AG08396 (cell line): Measurements from ENCODE around the gene ANGPT4.
"Not testable (repeated sequence)": the region's sequence is repeated elsewhere in the genome, so short reads cannot be mapped to it uniquely, and the experiment has no call there.

Source experiments
- DNase-seq: peaks from one replicate; pipeline ENCODE4 v3.0.0; 2012; ENCODE audit warnings: low spot score, mixed read lengths

The ANGPT4 gene

DNA sequence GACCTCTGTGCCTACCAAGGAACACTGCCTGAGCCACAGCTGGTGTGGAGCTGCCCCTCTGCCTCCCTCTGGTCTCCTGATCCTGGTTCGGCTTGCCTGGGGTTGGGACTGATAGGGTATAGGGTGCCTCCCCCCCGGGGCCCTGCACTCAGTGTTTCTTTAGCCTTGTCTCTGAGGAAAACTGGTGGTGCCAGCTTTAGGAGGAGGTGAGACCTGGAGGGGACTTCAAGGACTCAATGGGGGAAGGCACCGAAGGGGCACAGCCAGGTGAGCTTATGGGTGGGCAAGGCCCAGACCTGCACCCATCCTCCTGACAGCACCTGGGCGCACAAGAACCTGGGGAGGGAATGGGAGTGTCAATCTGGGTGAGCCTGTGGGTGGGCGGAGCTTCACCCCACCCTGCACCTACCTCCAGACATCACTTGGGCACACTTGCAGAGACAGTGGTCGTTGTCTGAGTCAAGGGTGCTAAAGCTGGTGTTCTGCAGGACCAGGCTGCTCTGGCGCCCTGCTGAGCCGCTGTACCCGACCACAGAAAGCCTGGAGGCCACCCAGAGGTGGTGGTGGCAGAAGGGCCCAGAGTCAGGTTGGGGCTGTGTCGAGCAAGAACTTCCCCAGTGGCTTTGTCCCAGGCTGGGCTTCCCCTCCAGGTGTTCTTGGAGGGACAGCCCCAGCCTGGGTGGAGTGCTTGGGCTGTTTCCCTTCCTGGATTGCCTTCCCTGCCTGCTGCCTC lies 42.1 kb downstream of the ANGPT4 start:
- DNase-seq: no peak

DNA sequence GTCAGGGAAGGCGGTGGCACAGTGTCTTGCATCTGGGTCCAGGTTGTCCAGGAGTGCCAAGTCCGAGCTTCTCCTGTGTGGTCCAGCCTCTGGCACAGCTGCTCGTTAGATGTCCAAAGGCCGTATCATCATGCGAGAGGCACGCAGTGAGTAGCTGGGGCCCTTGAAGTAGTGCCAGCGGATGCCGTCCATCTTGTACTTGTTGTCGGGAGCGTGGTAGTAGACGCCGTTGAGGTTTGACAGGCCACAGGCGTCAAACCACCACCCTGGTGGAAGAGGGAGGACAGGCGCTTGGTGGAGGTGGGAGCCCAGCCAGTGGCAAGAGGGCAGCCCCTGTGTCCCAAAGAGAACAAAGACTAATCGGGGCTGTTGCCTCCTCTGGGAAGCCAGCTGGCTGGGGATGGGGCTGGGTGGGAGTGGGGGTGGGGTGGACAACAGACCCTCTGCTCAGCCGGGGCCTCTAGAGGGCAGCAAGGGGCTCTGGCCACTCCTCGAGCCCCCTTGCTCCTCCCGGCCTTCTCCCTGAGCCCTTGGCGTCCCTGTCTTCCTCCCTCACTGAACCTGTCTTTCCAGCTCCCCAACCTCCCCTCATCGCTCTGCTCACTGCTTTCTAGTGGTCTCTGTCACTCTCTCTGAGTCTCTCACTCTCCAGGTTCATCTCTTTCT lies 43.1 kb downstream of the ANGPT4 start:
- no peak for DNase-seq

DNA sequence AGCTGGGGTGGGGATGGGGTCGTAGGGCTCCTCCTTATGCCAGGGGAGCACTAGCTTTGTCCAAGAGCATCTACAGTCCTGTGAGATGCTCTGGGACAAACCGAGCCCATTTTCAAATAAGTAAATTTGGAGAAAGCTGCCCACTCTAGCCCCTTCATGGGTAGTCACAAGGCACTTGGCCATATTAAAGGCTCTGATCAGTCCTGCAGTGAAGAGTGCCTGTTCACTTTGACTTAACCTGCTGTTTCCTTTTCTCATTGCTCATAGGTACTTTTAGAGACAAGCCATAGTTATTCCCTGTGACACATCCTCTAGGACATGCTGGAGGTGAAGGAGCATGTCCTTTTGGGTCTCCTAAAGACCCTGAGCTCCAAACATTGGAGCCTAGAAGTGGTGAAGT lies 44.2 kb downstream of the ANGPT4 start:
- DNase-seq: no peak

DNA sequence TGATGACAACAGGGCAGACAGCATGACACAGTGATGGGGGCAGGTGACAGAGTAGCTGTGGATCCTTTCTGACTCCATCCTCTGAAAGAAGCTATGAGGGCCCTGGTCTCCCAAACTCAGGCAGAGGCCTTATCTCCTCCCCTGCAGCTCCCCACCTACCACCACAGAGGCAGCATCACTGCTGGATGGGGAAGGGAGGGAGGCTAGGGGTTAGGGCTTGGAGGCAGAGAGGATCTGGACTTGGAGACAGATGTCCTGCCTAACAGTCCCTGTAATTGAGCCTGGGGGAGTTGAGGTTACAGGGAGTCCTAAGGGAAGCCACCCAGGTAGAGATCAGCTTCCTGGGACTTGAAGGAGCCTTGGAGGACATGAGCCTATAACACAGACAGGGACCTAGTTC lies 44.7 kb downstream of the ANGPT4 start:
- no peak for DNase-seq

DNA sequence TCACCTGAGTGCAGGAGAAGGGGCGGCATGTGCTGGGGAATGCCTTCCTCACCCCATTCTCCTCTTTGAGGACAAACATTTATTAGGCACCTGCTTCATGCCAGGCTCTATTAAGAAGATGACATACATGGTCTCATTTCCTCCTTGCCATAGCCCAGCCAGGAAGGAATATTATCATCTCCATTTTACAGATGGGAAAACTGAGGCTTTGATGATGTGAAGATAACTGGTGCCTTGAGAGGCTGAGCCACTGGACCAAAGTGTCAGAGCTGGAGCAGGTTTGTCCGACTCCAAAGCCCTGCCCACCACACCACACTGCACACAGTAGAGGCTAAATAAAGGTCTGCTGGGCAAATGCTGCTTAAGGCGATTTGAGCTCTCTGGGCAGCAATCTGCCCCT lies 45.4 kb downstream of the ANGPT4 start:
- DNase-seq: no peak

DNA sequence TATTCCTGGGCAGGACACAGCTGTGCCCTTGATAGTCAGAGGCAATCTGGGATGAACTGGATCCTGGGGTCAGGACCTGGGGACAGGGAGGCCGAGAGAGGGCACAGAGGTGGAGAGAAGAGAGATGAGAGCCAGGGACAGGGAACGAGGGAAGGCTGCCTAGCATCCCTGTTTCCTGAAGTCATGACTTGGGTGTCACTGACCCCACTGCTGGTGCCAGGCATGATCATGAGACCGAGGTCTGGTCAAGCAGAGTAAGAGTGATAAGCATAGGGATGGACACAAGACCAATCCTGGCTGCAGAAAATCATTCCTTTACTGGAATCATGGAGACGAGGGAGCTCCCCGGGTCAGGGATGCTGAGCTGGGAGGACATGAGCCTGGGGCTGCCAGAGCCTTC lies 46.5 kb downstream of the ANGPT4 start:
- DNase-seq: no peak

DNA sequence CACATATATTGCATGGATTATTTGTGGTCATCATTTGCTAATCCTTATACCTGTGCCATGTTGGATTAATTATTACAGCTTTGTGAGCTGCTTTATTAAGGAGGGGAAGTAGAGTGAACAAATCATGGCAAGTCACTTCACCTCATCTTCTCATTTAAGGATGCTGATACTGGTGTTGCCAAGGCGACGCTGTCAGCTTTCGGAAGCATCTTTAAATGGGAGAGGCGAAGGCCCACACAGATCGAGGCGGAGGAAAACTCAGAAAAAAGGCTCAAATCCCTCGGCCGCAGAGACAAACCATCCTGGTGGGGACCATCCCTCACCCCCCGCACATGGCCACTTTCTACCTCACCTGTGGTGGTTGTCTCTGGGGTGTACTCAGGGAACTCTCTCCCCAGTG lies 47.9 kb downstream of the ANGPT4 start:
- no peak for DNase-seq

DNA sequence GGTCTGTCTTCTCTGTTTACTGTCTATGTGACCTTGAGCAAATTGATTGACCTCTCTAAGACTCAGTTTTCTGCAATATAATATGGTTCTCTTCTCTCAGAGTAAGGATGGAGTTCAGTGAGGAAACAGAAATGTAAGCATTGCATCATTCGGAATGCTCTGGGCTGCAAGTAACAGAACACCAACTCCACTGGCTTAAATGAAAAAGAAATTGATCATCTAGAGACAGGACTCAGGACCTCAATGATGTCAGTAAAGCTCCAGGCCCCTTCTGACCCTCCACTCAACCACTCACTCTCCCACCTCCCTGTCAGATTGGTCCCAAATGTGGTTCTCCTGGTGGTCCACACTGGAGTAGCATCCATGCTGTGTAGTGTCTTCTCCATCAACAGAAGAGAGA lies 50.7 kb downstream of the ANGPT4 start:
- DNase-seq: no peak

DNA sequence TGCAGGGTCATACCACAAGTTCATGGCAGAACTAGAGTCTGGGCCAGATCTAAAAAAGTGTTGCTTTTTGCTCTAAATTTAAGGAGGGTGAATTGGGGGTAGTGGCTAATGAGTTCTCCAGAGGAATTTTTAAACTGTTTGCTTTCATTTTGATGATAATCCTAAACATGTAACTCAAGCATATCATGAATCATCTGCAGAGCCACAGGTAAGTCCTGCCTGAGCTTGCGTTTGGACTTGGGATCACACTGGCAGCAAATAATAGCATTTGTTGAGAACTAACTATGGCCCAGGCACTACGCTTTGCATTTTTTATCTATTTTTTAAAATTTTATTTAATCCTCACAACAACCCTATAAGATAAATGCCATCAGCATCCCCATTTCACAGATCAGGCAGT lies 55.2 kb downstream of the ANGPT4 start:
- no peak for DNase-seq

DNA sequence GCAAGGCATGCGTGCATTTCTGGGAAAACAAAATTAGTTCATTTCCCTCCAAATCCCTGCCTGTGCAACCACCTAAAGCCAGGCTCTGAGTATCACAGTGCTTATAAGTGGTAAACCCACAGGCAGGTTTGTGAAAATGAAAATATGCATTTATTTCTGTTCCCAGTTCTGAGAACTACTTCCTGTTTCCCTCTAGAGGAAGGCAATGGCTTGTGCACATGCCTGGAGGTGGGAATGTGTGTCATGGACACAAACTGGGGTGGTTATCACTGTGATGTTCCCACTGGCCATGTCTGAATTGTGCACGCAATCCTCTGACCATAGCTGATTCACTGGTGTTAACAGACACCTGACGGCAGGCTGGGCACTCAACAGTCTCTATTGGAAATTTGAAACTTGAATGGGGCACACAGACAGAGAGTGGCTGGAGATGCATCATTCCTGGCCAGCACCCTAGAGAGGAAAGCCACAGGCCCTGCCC lies 56.3 kb downstream of the ANGPT4 start:
- no peak for DNase-seq

DNA sequence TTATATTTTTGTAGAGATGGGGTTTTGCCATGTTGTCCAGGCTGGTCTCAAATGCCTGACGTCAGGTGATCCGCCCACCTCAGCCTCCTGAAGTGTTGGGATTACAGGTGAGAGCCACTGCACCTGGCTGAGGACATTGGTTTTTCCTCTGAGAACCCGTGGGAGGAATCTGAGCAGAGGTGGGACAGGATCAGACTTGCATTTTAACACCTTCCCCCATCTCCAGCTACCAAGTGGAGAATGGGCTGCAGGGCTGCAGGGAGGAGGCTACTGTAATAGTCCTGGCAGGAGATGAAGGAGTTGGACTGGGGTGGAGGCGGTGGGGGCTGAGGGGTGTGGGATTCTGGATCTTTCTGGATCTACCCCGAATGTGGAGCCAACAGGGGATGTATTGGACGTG lies 58.1 kb downstream of the ANGPT4 start:
- DNase-seq: no peak

DNA sequence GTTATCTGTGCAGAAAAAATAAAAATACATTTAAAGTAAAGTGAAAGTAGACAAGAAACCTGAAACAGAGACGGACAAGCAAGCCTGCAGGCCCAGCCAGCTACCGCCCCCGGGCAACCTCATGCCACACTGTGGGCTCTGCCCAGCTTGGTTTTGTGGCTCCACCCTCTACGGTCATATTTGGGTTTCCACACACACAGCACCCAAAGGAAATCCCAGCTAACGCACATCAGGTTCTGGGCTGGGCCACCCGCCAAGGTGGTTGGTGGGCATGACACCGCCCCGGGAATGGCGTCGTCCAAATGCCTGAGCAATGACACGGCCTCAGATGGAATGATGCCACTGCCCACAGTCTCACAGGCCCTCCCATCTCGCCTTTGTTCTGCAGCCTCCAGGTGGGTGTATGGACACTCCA lies 59.8 kb downstream of the ANGPT4 start:
- DNase-seq: peak; percentile 71

DNA sequence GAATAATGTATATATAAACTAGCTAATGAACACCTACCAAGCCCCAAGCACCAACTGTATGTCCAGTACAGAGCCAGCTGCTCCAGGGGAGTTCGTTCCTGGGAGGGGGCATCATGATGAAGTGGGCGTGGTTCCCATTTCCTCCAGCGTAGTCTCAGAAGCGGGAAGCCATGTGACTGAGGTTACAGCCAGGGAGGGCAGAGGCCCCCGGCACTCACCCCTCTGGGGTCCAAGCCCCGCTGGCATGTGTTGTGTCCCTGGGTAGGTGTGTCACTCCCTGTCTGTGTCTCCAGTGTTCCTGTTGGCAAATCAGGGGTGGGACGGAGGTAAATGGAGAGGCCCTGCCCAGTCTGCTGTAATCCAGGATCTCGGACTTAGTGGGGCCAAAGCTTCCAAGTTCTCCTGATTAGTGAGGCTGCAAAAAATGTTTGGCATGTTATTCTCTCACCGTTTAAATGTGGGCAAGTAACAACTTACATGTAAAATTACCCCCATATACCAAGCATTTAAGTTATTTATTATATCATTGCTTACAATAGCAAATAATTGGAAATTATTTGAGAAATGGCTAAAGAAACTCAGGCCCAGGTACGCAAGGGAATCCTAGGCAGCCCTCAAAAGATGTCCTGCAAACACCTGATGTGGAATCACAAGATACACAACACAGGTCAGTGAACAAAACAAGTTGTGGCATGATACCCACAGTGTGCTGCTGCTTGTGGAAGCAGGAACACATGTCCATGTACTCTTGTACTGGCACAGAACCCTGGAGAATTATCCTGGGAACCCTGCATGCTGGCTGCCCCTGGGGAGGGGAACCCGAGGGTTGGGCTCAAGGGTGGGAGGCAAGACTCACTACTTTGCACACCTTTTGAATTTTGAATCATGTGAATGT lies 60.4 kb downstream of the ANGPT4 start:
- DNase-seq: no peak

DNA sequence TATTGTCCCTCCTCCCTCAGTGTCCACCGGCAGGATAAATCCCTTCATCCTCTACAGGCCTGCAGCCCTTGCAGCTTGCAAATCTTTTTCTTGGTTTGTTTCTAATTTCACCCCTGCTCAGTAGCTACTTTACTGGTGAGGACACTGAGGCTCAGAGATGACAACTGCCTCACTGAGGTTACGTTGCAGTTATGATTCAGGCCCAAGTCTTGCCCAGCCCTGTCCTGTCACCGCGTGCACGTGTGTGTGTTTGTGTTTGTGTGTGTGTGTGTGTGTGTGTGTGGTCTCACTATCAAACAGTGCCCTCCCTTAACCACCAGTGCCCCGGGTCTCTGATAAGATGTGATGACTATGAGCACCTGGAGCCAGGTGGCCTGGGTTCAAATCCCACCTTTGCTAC lies 61.5 kb downstream of the ANGPT4 start:
- DNase-seq: no peak

DNA sequence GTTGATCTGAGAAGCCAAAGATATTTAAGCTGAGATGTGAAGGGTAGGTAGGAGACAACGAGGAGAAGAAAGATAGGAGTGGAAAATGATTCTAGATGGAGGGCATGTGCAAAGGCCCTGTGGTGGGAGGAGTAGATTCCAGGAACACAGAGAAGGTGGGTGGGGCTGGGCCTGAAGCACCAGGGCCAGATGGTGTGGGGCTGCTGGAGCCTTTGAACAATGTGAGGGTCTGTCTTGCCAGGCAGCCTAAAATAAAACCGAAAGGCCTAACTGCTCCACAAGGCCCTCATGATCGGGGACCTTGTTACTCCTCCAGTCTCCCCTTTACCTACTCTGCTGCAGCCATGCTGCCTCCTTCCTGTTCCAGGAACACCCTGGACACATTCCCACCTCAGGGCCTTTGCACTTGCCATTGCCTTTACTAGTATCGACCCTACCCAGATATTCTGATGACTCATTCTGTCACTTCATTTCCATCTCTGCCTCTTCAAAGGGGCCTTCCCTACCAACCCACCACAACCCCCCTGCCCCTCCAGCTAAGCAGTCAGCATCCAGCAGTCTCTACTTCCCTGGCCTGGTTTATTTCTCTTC lies 62.6 kb downstream of the ANGPT4 start:
- no peak for DNase-seq

DNA sequence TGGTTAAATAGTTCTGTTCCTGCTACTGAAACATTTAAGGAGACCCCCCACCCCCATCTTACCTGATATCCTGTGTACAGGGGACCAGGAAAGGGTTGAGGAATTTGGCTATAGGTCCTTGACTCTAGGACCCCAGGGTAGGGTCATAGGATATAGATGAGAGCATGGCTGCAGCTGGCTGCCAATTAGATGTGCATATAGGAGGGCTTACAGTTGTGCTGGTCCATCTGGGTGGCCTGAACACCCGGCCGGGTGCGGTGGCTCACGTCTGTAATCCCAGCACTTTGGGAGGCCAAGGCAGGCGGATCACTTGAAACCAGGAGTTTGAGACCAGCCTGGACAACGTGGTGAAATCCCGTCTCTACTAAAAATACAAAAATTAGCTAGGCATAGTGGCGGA lies 67.4 kb downstream of the ANGPT4 start:
- not testable (repeated sequence) for DNase-seq

DNA sequence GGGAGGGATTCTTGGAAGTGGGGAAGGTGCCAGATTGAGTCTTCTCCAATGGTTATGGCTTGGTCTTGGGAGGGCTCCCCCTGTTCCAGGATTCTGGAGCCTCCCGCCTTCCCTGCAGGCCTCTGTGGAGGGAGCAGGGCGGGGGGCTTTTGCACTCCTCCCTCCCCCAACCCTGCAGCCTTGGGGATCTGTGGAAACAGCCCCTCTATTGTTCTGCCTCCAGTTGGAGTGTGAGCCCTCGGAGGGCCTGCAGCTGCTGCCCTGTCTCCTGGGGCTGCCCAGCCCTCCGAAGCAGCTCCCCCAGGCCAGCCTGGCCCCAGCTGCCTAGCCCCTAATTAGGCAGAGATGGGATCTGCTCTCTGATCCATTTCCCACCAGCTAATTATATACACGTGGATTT lies 67.9 kb downstream of the ANGPT4 start:
- no peak for DNase-seq

DNA sequence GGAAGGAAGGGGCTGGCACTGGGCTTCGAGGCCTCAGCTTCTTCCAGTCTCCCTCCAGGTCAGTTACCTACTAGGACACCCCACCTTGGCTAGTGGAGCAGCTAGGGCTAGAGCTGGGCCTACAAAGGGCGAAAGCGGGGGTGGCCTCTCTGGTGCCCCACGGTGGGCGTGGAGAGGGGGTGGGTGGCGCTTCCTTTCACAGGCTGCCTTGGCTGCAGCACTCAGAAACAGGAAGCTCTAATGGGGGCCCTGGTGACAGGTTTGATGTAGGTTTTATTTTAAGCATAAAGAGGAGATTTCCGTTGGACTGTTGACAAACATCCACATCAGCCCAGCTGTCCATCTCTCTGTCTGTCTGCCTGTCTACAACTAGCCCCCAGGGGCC lies 69.2 kb downstream of the ANGPT4 start:
- DNase-seq: no peak

DNA sequence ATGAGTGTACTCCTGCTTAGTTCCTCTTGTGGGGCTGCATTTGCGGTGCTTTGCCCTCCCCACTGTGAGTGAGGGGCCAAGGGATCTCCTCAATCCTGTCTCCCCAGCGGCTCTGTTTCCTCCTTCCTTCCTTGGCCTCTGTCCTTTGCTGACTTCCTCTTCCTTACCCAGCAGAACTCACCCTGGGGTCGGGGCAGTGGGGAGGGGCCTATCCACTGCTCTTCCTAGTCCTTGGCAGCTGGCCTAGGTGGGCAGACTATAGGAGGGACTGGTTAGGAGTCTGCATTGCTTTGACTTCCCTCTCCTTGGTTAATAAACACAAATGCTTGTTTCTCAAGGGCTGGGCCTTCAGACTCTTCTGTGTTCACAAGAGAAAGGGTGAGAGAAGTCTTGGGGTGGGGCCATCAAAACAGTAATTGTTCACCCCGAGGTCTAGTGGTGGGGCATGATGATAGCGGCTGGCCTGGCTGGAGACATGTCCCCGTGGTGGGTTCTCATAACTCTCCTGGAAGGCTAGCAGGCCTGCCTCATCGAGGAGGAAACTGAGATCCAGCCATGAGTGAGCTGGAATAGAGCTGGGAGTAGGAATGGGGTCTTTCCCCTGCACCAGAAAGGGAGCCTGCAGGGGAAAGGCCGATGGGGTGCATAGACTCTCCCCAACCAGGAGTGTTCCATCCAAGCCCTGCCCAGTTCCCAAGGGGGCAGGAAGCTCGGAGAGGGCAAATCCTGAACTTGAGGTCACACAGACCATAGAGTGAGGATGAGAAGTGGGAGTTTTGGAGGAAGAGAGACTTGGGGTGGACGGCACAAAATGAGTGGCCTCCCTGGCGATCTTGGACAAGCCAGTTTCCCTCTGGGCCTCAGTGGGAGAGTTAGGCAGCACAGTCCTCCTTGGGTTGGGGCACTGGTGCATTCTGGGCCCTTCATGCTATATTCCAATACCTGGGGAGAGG lies 69.9 kb downstream of the ANGPT4 start:
- DNase-seq: no peak

DNA sequence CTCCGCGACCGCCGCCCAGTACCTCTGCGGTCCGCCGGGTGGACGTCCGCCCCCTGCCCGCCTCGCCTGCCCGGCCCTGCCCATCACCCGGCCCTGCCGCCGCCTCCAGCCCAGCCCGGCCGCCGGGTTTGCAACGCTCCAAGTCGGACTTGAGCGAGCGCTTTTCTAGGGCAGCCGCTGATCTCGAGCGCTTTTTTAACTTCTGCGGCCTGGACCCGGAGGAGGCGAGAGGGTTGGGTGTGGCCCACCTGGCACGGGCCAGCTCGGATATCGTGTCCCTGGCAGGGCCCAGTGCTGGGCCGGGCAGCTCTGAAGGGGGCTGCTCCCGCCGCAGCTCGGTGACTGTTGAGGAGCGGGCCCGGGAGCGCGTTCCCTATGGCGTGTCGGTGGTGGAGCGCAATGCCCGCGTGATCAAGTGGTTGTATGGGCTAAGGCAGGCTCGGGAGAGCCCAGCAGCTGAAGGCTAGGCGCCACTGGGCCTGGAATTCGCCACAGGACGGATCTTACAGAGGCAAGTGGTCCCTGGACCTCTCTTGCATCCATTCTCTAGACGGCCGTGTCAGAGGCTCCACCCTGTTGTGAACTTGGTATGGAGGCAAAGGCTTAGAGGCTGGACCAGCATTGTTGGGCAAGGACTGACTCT lies 70.8 kb downstream of the ANGPT4 start:
- no peak for DNase-seq
